ENCODE data around the gene RIPK1. TPM values are rescaled to one million over a fixed set of nuclear protein-coding genes. Genes with fewer than 3 reads are reported as not detected.

The RIPK1 gene
- total RNA-seq, 1 experiment from 2014 or later, result 19.1 TPM

DNA sequence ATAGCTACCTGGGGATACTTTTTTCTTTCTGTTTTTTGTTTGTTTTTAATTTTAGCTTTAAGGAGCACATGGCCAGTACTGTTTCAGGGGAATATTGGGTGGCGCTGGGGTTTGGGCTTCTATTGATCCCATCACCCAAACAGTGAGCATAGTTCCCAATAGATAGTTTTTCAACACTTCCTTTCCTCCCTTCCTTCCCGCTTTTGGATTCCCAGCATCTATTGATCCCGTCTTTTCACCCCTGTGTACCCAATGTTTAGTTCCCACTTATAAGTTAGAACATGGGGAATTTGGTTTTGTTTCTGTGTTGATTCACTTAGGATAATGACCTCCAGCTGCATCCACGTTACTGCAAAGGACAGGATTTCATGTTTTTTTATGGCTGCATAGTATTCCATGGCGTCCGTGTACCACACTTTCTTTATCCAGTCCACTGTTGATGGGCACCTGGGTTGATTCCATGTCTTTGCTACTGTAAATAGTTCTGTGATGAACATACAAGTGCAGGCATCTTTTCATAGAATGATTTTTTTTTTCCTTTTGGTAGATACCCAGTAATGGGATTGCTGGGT, 48.5 kb upstream of the RIPK1 start:
- Histone ChIP-seq H3K9me3 (ENCODE audit: control insufficient read depth in 1 of 2, insufficient read depth in 1 of 2, low read depth in 1 of 2, low read length in 2 of 2) (no peaks in the 10 kb centered on the region), H3K4me3 (replicated peaks in 1 of 2; ENCODE audit: low read depth in 1 of 2, low read length in 2 of 2) (no peak overlapping the region), H3K27me3 (ENCODE audit: insufficient read depth, low read length) (no peaks in the 10 kb centered on the region), H3K4me2 (ENCODE audit: low read length) (no peak overlapping the region), H3K36me3 (ENCODE audit: control insufficient read depth in 1 of 2, insufficient read depth in 2 of 2, low read length in 2 of 2) (peaks cover 11 to 36% of the 10 kb centered on the region in 2 experiments; a peak in 3 of 4 replicates), H3K79me2 (ENCODE audit: insufficient read depth, low read length) (no peaks in the 10 kb centered on the region), H3K9ac (ENCODE audit: low read length) (no peak overlapping the region), H2AFZ (ENCODE audit: low read depth, low read length, poor library complexity, severe bottlenecking) (no peak overlapping the region), H3K9me2 (ENCODE audit: insufficient read depth) (no peaks in the 10 kb centered on the region), H3K27ac (ENCODE audit: low read depth, low read length) (no peak overlapping the region), H4K20me1 (ENCODE audit: insufficient read depth) (no peaks in the 10 kb centered on the region), H3K4me1 (ENCODE audit: control insufficient read depth in 1 of 2, insufficient read depth in 2 of 2, low read length in 2 of 2) (peaks cover 19 to 28% of the 10 kb centered on the region in 2 experiments)
- ATAC-seq (no peak), DNase-seq (ENCODE audit: low read depth, low spot score) (no peak)
- POLR2A ChIA-PET, result interaction anchor here (1.0 kb wide), 1 partner anchor 10 kb away, joined by 3 read pairs; no protein-coding TSS in a partner anchor
- intact Hi-C loops (cut with micrococcal nuclease), result no loop called here
- CTCF ChIA-PET, result interaction anchor here (2.8 kb wide), 1 partner anchor 18 kb away, joined by 10 read pairs; no protein-coding TSS in a partner anchor
- no peak for TF ChIP-seq EZH2 (IDR thresholded peaks at IDR 0.05)
- TF ChIP-seq RAD21 (IDR thresholded peaks at IDR 0.05; ENCODE audit: low read depth), result no peak
- TF ChIP-seq ZNF274 (IDR thresholded peaks at IDR 0.05; ENCODE audit: low read depth, low read length), result no peak
- no peak for TF ChIP-seq CEBPB (IDR thresholded peaks at IDR 0.05; ENCODE audit: low read depth)
- TF ChIP-seq ELF1 (IDR thresholded peaks at IDR 0.05; ENCODE audit: borderline replicate concordance, low read depth), result no peak
- TF ChIP-seq POLR2A (IDR thresholded peaks at IDR 0.05; ENCODE audit: borderline replicate concordance, extremely low read depth, insufficient read depth, insufficient read length), result no peak
- no peak for TF ChIP-seq POLR2AphosphoS5 (IDR thresholded peaks at IDR 0.05; ENCODE audit: low read depth, low read length)
- no peak for TF ChIP-seq TCF7L2 (IDR thresholded peaks at IDR 0.05; ENCODE audit: borderline replicate concordance, extremely low read depth, insufficient read depth, insufficient read length)
- no peak for TF ChIP-seq SIN3A (IDR thresholded peaks at IDR 0.05; ENCODE audit: low read depth)
- TF ChIP-seq SRF (IDR thresholded peaks at IDR 0.05; ENCODE audit: low read depth), result no peak
- TF ChIP-seq, protein P1, sequence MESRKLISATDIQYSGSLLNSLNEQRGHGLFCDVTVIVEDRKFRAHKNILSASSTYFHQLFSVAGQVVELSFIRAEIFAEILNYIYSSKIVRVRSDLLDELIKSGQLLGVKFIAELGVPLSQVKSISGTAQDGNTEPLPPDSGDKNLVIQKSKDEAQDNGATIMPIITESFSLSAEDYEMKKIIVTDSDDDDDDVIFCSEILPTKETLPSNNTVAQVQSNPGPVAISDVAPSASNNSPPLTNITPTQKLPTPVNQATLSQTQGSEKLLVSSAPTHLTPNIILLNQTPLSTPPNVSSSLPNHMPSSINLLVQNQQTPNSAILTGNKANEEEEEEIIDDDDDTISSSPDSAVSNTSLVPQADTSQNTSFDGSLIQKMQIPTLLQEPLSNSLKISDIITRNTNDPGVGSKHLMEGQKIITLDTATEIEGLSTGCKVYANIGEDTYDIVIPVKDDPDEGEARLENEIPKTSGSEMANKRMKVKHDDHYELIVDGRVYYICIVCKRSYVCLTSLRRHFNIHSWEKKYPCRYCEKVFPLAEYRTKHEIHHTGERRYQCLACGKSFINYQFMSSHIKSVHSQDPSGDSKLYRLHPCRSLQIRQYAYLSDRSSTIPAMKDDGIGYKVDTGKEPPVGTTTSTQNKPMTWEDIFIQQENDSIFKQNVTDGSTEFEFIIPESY (IDR thresholded peaks at IDR 0.05; ENCODE audit: extremely low read depth, insufficient replicate concordance, low read length), result no peak
- no peak for TF ChIP-seq CBX3 (IDR thresholded peaks at IDR 0.05; ENCODE audit: low read depth)
- no peak for TF ChIP-seq SP1 (IDR thresholded peaks at IDR 0.05; ENCODE audit: low read depth)
- TF ChIP-seq, protein P2, sequence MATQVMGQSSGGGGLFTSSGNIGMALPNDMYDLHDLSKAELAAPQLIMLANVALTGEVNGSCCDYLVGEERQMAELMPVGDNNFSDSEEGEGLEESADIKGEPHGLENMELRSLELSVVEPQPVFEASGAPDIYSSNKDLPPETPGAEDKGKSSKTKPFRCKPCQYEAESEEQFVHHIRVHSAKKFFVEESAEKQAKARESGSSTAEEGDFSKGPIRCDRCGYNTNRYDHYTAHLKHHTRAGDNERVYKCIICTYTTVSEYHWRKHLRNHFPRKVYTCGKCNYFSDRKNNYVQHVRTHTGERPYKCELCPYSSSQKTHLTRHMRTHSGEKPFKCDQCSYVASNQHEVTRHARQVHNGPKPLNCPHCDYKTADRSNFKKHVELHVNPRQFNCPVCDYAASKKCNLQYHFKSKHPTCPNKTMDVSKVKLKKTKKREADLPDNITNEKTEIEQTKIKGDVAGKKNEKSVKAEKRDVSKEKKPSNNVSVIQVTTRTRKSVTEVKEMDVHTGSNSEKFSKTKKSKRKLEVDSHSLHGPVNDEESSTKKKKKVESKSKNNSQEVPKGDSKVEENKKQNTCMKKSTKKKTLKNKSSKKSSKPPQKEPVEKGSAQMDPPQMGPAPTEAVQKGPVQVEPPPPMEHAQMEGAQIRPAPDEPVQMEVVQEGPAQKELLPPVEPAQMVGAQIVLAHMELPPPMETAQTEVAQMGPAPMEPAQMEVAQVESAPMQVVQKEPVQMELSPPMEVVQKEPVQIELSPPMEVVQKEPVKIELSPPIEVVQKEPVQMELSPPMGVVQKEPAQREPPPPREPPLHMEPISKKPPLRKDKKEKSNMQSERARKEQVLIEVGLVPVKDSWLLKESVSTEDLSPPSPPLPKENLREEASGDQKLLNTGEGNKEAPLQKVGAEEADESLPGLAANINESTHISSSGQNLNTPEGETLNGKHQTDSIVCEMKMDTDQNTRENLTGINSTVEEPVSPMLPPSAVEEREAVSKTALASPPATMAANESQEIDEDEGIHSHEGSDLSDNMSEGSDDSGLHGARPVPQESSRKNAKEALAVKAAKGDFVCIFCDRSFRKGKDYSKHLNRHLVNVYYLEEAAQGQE (IDR thresholded peaks at IDR 0.05; ENCODE audit: low read depth), result no peak
- no peak for TF ChIP-seq ATF3 (IDR thresholded peaks at IDR 0.05)
- no peak for TF ChIP-seq YY1 (IDR thresholded peaks at IDR 0.05; ENCODE audit: extremely low read depth, insufficient replicate concordance, low read depth, low read length)
- no peak for TF ChIP-seq FOSL1 (IDR thresholded peaks at IDR 0.05; ENCODE audit: low read depth)
- no peak for TF ChIP-seq JUND (IDR thresholded peaks at IDR 0.05)
- TF ChIP-seq, protein P3, sequence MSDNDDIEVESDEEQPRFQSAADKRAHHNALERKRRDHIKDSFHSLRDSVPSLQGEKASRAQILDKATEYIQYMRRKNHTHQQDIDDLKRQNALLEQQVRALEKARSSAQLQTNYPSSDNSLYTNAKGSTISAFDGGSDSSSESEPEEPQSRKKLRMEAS (IDR thresholded peaks at IDR 0.05), result no peak
- no TSS peak for BruUV-seq (replicated peaks)
- RAD21 ChIA-PET (ENCODE audit: low non-redundant PET in 1 of 2, low total read pairs in 2 of 2, uncharacterized antibody in 2 of 2, unreplicated experiment in 2 of 2), result no interaction called here

Data from HCT116 (cell line).